HepG2 (cell line): Measurements from ENCODE around the gene PPP1R1B. TPM values are rescaled to one million over a fixed set of nuclear protein-coding genes. Genes with fewer than 3 reads are reported as not detected.
A peak's percentile ranks its signal among the peaks of the same experiment; 100 is the strongest.

Experiments used
- AGO1 ChIP-seq: fragments of 200-400 bp; formaldehyde crosslinking; IDR thresholded peaks from 2 replicates; pipeline ENCODE4 v1.6.1; 2017; ENCODE audit warnings: mild to moderate bottlenecking, low read depth, low read length, moderate library complexity; ENCODE audit not compliant: poor library complexity, severe bottlenecking
- CBX5 ChIP-seq: sonication (generic); formaldehyde crosslinking; IDR thresholded peaks from 2 replicates; pipeline ENCODE4 v1.4.0; 2020; ENCODE audit warnings: missing genetic modification reagents, borderline replicate concordance
- CENPT ChIP-seq: sonication (generic); formaldehyde crosslinking; IDR thresholded peaks from 2 replicates; pipeline ENCODE4 v1.8.0; 2022; ENCODE audit warnings: low read depth, mild to moderate bottlenecking, moderate library complexity, missing genetic modification reagents
- ELF1 ChIP-seq: sonication (generic); formaldehyde crosslinking; IDR thresholded peaks from 2 replicates; pipeline ENCODE4 v1.4.0; 2020; ENCODE audit warnings: missing genetic modification reagents
- HMG20B ChIP-seq: conservative IDR thresholded peaks from 2 replicates; pipeline ENCODE4 v1.6.1; 2016; ENCODE audit warnings: missing genetic modification reagents, missing compliant biosample characterization
- MIER2 ChIP-seq: IDR thresholded peaks from 2 replicates; pipeline ENCODE4 v1.6.1; 2016; ENCODE audit warnings: missing biosample characterization, missing genetic modification reagents
- MTF2 ChIP-seq: sonication (generic); formaldehyde crosslinking; IDR thresholded peaks from 2 replicates; pipeline ENCODE4 v1.5.0; 2020; ENCODE audit warnings: missing genetic modification reagents, borderline replicate concordance
- MYNN ChIP-seq: sonication (generic); formaldehyde crosslinking; IDR thresholded peaks from 2 replicates; pipeline ENCODE4 v1.4.0; 2020; ENCODE audit warnings: mild to moderate bottlenecking, low read depth, missing genetic modification reagents
- POLR2AphosphoS2 ChIP-seq: IDR thresholded peaks from 2 replicates; pipeline ENCODE4 v1.6.1; 2011; ENCODE audit warnings: low read depth, low read length, improper control_type of control experiment
- REXO4 ChIP-seq: sonication (generic); formaldehyde crosslinking; IDR thresholded peaks from 2 replicates; pipeline ENCODE4 v1.8.0; 2022; ENCODE audit warnings: missing genetic modification reagents, mild to moderate bottlenecking, borderline replicate concordance
- SP2 ChIP-seq: sonication (generic); formaldehyde crosslinking; IDR thresholded peaks from 2 replicates; pipeline ENCODE4 v1.5.1; 2020; ENCODE audit warnings: mild to moderate bottlenecking, missing genetic modification reagents
- TGIF2 ChIP-seq: IDR thresholded peaks from 2 replicates; pipeline ENCODE4 v1.6.1; 2016; ENCODE audit warnings: control low read depth, missing compliant biosample characterization
- YEATS2 ChIP-seq: sonication (generic); formaldehyde crosslinking; IDR thresholded peaks from 2 replicates; pipeline ENCODE4 v1.4.0; 2020; ENCODE audit warnings: missing genetic modification reagents, borderline replicate concordance
- YEATS4 ChIP-seq: sonication (generic); formaldehyde crosslinking; IDR thresholded peaks from 2 replicates; pipeline ENCODE4 v1.4.0; 2020; ENCODE audit warnings: missing genetic modification reagents, borderline replicate concordance
- ZBTB14 ChIP-seq: sonication (generic); formaldehyde crosslinking; IDR thresholded peaks from 2 replicates; pipeline ENCODE4 v1.4.0; 2020; ENCODE audit warnings: missing genetic modification reagents
- ZKSCAN5 ChIP-seq: sonication (generic); formaldehyde crosslinking; IDR thresholded peaks from 2 replicates; pipeline ENCODE4 v1.5.1; 2020; ENCODE audit warnings: mild to moderate bottlenecking, missing genetic modification reagents
- polyA plus RNA-seq, 8 experiments: library from polyadenylated mRNA; depleted of rRNA in 3 of 8; stranded (reverse) in 7 of 8; unstranded in 1 of 8; fragments of >200 nt; fragmentation: Illumina TruSeq in 4 of 8; extraction: Trizol in 4 of 8; gene quantifications; 2 replicates each; pipeline versions ENCODE4 v1.2.1 to v1.2.3, GENCODE V29; 2011 to 2016; ENCODE audit warnings: low read depth in 4 of 8, missing spikeins in 1 of 8, mixed read lengths in 1 of 8; ENCODE audit not compliant: insufficient read depth in 1 of 8
- total RNA-seq, 5 experiments: library from RNA; depleted of rRNA; stranded (reverse); fragments of >200 nt; fragmentation: Illumina TruSeq; extraction: Trizol; gene quantifications; 2 replicates each; pipeline ENCODE4 v1.2.3, GENCODE V29; 2016; ENCODE audit warnings: low read depth in 1 of 5
- TF ChIP-seq, protein P1 (sequence below): sonication (generic); formaldehyde crosslinking; IDR thresholded peaks from 2 replicates; pipeline ENCODE4 v1.4.0; 2020; ENCODE audit warnings: missing genetic modification reagents
- TF ChIP-seq, protein P2 (sequence below): IDR thresholded peaks from 2 replicates; pipeline ENCODE4 v1.6.1; 2018; ENCODE audit warnings: missing genetic modification reagents

The PPP1R1B gene
- total and polyA plus RNA-seq, 2 of the 13 experiments (the other 11 are each of a cell fraction or from before 2014, with no cell fraction given) = 0.08 TPM; not detected in 1

- TF ChIP-seq ZBTB14 (peak; percentile 59; the same call in 1 of the 2 replicates), AGO1 (no peak), YEATS2 (CRISPR knock-in tag) (peak; percentile 76; the same call in 1 of the 2 replicates), YEATS4 (CRISPR knock-in tag) (peak; percentile 43; the same call in 1 of the 2 replicates), TGIF2 (CRISPR knock-in tag) (peak; percentile 74), REXO4 (no peak), SP2 (no peak), MYNN (CRISPR knock-in tag) (0 out of 2 replicates have a peak, but pooled peaks have one; percentile 56), CENPT (CRISPR knock-in tag) (0 out of 2 replicates have a peak, but pooled peaks have one; percentile 40), CBX5 (CRISPR knock-in tag) (peak; percentile 90), HMG20B (CRISPR knock-in tag) (no peak), MIER2 (CRISPR knock-in tag) (peak; percentile 89), ELF1 (peak; percentile 61; the same call in 1 of the 2 replicates), MTF2 (CRISPR knock-in tag) (no peak), ZKSCAN5 (CRISPR knock-in tag) (no peak), POLR2AphosphoS2 (no peak)
- TF ChIP-seq, protein P1, sequence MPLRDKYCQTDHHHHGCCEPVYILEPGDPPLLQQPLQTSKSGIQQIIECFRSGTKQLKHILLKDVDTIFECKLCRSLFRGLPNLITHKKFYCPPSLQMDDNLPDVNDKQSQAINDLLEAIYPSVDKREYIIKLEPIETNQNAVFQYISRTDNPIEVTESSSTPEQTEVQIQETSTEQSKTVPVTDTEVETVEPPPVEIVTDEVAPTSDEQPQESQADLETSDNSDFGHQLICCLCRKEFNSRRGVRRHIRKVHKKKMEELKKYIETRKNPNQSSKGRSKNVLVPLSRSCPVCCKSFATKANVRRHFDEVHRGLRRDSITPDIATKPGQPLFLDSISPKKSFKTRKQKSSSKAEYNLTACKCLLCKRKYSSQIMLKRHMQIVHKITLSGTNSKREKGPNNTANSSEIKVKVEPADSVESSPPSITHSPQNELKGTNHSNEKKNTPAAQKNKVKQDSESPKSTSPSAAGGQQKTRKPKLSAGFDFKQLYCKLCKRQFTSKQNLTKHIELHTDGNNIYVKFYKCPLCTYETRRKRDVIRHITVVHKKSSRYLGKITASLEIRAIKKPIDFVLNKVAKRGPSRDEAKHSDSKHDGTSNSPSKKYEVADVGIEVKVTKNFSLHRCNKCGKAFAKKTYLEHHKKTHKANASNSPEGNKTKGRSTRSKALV = peak; percentile 81; the same call in 1 of the 2 replicates
- TF ChIP-seq, protein P2, sequence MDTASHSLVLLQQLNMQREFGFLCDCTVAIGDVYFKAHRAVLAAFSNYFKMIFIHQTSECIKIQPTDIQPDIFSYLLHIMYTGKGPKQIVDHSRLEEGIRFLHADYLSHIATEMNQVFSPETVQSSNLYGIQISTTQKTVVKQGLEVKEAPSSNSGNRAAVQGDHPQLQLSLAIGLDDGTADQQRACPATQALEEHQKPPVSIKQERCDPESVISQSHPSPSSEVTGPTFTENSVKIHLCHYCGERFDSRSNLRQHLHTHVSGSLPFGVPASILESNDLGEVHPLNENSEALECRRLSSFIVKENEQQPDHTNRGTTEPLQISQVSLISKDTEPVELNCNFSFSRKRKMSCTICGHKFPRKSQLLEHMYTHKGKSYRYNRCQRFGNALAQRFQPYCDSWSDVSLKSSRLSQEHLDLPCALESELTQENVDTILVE = peak; percentile 82; the same call in 1 of the 2 replicates
- TF ChIP-seq, all 625 proteins: peak for 223
Measured at GRCh38 chr17:39621523-39622379, 5.0 kb upstream of the PPP1R1B start (continued).
